ENCODE measurements around the gene ASTN1.

Gene ASTN1

DNA sequence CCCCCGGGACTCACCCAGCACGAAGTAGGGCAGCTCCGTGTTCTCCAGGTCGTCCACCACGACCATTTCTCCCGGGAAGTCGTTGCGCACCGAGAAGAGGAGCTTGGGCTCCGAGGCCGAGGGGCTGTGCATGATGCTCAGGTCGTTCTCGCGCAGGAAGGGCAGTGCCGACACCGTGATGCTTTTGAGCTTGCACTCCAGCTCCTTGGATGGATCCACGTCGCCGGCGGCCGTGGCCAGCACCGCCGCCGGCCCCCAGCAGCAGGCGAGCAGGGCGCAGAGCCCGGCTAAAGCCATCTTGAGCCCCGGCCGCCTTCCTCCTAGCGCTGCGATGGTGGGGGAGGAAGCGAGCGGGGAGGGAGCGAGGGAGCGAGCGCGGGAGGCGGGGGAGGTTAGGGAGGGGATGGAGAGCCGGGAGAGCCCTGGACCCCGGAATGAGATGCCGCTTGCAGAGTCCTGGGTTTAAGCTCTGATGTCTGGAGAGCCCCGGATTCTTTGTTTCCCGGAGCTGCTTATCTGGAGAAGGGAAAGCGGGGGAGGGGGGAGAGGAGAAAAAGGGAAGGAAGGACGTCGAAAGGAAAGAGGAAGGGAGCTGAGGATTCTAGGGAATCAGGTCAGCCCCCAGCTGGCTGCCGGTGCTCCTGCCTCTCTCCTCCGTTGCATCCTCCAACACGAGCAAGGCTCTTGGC, at the start of gene ASTN1:
ASTN1 (minus strand) TSS at position 333 of the 689 bp plus-strand sequence; CDS start at position 297, 36 bp downstream.
- no peak for DNase-seq

DNA sequence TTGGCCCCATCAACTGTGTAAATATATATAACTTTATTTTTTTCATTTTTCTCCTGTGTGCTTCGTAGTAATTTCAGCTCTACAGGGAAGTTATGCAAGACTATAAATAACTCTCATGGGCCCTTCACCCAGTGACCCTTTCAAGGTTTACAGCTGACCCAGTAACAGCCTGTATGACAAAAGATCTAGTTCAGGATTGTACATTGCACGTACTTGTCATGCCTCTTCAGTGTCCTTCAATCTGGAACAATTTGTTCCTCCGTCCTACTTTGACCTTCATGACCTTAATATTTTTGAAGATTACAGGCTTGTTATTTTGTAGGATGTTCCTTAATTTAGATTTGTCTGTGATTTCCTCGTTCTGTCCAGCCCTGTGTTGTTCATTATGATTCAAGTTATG, 46.7 kb upstream of the ASTN1 start:
- no peak for DNase-seq

DNA sequence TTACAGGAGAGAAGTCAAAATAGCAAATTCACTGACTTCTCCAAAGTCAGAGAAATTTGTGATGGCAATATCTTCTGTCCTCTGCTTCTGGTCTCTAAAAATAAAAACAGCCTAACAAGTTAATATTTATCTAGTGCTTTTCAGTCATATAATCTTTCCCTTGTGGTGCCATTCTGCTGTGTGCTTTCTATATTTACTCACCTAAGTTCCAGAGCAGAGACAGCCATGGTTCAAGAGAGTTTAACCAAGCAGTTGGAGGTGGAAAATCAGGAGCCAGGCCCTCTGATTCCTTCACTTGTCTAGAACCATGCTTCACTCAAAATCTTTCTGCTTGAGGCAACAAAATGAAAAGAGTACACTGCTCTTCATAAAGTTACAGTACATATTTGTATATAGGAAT, 45.6 kb upstream of the ASTN1 start:
- no peak for DNase-seq

DNA sequence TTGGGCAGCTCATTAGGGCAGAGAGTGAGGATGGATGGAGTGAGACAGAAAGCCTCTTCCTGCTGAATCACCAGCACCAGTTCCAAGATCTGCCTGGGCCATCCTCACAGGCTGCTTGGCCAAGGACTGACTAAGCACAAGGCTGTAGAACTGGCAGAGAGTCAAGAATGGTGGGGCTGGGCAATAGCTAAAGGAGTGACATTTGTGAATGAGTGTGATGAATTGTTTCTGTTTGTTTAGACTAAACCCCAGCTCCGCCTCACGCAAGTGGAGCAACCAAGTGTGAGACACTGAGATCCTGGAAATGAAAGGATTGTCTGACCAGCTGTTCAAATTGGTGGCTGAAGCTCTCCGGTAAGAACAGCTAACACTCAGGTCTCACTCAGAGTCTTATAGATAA, 44.8 kb upstream of the ASTN1 start:
- peak; percentile 100 for DNase-seq

DNA sequence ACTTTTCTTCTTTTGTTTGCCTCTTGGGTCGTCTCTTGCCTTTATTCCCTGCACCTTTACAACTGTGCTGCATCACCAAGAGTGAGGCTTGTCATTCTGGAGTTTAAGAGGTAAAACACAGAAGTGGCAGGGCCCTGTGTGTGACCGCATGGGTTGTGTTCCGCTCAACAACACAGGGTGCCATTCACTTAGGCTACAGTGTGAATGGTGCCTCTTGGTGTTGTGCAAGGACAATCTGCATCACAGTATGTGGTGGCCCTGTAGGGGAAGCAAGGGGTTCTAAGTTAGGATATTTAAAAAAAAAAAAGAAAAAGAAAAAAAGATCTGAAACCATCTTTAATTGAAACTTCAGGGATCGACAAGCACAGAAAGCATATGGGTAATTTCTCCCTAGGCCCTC, 44.4 kb upstream of the ASTN1 start:
- no peak for DNase-seq

DNA sequence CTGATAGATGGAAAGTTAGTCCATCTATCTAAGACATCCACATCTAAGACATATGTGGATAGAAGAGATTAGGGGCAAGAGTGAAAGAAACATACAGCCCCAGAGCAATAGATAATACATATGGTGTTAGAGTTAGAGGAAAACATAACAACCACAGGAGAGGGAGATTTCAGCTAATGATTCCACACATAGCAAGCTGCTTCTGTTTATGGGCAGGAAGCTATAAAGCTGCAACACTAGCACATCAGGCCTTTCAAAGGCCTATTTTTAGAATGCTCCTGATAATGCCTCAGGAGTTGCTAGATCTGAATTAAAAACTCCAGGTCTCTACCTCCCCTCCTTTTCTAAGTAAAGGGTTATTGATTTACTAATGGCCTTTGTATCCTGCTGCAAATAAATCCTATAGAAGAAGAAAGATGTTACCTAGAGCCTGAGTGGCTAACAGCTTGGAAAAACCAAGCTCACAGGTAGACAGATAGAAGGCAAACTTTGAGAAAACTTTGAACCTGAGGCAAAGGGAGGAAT, 42.4 kb upstream of the ASTN1 start:
- DNase-seq: peak; percentile 44

DNA sequence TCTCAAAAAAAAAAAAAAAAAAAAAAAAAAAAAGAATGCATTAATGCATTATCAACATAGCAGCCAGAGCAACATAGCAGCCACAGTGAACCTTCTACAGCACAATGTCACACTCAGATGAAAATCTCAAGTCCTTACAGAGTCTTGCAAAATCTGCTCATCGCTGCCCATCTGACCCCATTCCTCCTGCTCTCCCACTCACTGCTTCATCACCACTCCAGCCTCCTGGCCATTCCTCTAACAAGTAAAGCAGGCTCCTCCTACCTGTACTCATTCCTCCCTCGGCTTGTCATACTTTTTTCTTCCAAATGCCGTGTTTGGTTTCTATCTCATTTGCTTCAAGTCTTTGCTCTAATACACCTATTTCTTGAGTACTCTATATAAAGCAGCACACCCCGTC, 35.8 kb upstream of the ASTN1 start:
- no peak for DNase-seq

DNA sequence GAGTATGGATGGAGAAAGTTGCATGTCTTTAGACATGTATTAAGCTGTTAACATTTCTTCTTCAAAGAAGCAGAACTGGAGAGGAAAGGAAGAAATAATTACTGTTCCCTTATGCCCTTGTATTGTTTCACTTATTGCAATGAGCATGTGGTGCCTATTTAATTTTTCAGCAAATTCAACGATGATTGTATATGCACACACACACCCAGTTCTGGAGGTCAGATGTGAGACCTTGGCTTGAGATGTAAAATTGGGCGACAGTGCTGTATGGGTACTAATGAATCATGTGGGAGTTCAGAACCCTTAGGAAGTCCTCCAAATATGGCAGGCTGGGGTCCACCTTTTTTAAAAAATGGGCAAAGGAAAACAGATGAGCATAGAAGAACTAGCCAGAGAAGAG, 33.7 kb upstream of the ASTN1 start:
- DNase-seq: no peak

DNA sequence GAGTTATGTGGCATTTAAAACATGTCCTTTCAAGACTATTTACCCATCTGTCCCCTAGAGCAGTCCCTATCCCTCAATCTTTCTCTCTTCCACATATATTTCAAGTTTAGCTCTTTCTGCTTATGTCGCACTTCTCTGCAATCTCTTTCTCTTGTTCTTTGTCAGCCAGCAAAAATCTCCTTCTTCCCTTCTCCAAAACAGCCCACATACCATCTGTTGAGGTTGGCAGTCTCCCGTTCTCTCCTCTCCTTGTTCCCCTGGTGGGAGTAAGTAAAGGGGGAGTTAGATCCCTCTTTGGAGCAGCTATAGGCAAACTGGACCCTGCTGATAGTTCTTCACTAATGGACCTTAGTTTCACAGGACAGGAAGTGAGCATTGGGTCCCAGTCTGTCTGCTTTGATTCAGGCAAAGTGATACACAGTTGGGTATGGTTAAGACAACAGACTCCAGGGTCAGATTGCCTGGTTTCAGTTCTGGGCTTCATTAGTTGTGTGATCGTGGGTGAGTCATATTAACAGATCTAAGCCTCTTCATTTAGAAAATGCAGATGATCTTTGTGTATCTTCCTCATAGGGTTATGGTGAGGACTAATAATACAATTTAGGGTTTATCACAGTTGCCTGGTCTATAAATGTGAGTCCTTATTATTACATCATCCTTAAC, 25.9 kb upstream of the ASTN1 start:
- no peak for DNase-seq

DNA sequence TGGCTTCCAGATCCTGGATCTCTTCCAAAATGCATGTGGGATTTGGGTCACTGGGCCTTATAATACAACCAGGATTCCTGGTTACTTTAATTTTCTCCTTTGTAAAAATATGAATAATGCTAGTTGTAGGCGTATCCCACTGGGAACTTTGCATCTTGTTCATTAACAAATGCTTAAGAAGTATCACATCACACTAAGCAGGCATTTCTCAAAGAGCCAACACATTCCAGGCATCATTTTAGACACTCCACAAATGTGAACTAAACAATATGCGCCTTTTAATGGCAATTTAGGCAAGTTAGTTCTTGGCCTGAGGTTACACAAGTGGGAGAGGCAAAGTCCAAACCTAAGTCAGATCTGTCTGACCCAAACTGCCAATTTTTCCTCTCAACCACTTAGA, 22.1 kb upstream of the ASTN1 start:
- no peak for DNase-seq

DNA sequence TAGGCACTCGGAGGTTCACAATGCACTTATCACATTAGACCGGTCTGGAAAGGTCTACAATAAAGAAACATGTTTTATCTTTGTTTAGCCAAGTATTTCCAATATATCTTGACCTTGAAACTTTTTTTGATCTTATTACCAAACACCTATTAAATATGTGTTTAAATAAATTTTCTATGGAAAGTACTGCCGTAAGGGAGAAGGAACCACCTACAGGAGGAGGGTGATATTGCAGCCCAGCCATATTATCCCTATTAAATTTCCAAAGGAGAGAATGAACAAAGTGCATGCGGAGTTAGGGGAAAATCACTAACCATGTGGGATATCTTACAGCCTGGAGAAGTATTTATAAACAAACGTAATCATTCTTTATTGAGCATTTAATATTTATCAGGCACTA, 20.7 kb upstream of the ASTN1 start:
- no peak for DNase-seq

DNA sequence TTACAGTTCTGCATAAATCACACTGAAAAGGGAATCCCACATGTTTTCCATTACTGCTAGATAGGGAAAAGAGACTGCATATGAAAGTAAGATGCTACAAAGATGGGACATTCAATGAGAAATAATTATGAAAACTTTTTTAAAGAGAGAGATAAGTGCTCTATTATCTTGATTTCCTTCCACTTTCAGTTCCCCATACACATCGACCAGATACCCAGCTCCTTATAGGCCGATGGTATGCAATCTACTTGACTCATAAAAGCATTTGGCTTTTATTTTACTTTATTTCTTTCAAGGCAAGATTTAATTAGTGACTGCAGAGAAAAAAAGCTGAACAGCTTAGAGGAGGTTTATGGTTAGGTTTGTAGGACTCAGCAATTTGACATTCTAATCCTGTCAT, 19.3 kb upstream of the ASTN1 start:
- DNase-seq: no peak

DNA sequence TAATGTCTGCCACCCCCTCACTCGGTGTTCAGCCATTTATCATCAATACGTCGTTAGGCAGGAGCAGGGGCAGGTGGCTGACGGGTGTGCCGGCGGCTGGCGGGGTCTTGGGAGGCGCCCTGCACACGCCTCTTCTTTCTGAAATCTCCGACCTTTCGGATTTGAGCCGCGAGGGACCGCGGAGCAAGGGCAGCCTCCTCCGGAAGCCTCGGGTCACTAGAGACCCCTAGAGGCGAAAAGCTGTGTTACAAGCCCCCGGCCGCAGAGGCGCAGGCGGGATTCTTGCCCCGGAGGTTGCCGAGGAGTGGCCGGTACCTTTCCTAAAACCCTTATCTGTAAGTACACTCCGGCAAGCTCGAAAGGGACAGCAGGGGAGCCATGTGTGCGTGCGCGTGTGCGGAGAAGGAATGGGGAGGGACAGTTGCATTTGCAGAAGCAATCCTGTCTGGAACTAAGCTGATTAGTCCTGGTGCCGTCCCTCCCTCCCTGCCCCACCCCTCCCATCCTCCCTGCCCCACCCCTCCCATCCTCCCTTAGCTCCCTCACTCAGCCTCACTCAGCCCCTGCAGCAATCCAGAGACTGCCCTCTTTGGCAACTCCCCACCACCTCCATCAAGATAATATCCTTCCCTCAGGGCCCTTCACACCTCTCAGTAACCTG, 17.2 kb upstream of the ASTN1 start:
- DNase-seq: peak; percentile 43

DNA sequence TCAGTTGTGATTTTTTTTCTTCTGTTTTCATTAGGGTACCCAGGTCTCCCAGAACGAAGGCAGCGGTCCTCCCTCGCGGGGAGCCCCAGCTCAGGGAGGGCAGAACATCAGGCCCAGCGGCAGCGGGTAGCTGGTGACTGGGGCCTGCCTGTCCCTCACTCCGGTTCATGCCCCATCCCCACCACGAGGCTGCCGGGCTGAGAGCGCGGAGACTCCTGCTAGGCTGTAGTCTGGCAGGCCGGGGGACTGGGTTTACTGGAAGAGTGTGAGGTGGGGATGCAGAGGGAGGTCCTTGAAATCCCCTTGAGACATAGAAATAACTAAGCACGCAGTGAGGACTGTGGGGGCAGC, 16.7 kb upstream of the ASTN1 start:
- no peak for DNase-seq

DNA sequence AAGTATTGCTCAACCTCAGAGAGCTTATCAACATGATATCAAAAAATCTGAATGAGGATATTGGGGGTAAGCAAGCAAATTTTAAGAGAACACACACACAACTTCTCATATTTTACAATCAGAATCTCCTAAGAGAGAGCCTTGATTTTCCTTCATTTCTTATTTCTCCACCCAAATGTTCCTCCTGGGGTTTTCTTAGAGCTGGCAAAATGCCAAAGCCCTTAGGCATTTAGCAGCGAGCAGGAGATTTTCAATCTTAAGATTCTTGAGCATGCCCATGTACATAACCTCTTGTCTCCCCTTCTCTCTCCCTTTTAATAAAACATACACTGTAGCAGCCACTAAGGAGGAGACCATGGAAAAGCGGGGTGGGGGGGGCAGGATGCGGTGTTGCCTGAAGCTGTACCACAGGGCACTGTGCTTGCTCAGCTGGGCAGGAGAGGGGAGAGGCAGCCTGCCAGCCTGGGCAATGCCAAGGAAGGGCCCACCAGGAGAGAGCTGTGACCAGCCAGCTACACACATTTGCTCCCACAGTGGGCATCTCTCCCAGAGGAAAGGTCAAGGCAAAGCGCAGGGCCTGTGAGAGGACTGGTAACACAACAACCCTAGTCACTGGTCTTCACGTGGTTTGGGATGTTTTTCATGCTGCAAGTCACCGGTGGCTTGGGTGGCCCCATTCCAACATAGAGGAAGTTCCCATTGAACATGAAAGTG, 10.6 kb upstream of the ASTN1 start:
- no peak for DNase-seq

DNA sequence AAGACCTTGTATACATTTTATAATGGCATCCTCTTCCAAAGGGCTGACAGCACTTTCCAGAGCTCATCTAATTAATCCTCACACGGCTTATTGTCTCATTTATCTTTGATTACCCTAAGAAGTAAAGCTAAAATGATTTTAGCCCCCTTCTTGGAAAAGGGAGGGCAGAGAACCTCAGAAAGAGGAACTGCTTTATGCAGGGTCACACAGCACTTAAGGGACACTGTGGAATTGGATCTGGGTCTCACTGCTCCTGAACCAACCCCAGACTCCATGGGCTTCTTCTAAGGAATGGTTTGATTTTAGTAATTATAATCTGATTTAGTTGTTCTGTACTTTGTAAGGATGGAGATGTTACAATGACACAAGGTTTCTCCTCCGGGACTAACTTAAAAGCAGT, 9.5 kb upstream of the ASTN1 start:
- DNase-seq: no peak

DNA sequence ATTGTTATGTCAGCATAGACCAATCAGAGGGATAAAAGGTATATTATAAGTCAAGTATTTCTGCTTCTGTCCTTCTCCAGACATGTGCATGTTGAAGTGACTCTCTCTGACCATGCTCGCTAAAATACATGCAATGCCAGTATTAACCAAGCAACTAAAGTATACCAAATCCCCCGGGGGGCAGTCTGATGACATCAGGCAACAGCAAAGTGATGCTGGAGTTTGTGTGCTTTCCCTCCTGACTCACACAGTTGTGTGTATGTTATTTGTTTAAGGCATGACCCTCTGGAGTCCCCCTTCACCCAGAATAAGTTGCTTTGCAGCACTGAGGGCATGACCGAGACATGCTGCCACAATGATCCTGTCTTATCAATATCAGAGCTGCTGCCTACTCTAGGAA, 8.4 kb upstream of the ASTN1 start:
- DNase-seq: no peak

DNA sequence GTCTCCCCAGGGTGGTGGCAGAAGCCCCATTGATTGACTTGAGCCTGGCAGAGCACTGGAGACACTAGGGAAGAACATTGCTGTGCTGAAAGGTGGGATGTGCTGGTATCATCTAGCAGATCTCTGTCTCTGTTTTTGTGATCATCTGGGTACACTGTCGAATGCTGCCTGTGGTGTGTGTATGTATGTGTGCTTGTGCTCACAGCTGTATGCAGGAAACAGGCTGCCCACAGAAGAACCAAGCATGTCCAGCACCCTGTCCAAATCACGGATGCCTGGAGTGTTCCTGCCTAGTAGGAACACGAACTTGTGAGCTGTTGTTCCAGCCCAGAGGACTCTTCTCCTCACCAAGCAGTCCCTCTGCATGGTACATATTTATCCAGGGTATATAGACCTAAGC, 7.8 kb upstream of the ASTN1 start:
- no peak for DNase-seq

DNA sequence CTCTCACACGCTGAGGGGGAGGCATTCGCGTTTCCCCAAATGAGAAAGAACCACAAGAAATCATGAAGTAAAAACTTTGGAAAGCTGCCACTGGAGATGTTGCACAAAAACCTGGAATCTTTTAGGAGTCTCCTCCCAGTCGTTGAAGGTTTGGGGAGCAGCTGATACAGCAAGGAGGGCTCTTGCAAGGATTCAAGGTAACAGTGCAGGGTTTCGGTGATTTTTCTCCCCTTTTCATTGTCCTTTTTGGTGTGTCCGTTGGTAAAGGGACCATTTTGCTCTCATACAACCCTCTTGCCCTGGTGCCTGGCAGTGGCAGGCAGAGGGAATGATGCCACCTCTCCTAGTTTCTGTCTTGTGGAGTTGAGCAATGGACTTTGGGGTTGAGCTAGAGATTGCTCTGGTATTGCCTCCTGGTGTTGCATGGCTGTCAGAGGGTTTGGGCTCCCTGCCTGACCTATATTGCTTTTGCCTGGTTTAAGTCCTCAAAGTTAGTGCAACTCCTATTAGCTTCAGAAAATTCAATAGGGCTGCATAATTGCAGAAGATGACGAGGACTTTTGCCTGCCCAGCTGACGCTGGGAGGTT, 7.1 kb upstream of the ASTN1 start:
- no peak for DNase-seq

DNA sequence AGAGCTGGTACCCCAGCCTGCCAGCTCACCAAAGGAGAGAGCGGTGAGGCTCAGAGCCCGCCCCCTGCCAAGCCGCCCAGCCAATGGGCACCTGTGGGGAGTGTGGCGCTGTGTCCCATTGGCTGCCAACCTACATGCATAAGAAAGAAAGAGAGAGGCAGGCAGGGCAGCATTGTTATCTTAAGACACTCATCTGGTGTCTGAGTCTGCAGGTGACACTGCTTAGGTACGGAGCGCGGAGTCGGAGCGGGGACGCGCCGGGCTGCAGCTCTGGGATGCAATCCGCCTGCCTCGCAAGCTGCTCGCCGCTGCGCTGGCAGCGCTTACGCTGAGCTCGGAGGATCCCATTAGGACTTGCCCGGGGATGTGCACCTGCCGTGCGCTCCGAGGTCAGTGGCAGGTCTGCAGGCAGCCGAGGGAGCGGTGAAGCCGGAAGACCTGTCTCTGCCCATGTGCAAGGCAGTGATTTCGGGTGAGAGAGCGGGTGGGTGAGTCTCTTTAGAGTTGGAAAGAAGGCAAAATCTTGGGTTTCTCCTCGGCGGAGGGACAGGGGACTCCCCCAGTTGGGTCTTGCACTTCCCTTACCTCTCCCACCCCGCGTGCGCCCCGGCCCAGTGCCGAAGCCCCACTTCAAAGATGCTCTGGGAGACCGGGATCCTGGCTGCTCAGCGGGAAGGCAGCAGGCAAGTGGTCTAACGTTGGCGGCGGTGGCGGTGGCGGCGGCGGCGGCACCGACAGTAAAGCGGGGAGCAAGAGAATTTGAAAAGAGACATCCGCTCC, 6.4 kb upstream of the ASTN1 start, which contains the start of gene BRINP2:
BRINP2 (plus strand) TSS at position 203 of the 780 bp plus-strand sequence. CDS start 58,919 bp downstream, outside the sequence.
- DNase-seq: no peak

DNA sequence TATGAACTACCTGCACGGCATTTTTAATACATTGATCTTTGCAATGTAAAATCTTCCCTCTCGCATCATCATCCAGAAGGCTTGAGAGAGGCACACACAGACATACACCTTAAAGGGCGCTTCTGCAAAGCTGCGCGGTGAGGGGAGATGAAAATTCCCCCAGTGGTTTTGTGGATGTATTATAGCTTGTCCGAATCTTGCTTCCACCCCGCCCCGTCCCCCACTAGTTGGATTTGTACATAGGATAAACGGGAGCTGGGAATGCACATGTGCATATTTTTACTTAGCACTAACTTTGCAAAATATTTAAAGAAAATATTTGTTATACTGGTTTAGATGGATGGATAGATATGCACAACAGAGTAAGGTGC, 542 bp upstream of the ASTN1 start:
- DNase-seq: no peak

DNA sequence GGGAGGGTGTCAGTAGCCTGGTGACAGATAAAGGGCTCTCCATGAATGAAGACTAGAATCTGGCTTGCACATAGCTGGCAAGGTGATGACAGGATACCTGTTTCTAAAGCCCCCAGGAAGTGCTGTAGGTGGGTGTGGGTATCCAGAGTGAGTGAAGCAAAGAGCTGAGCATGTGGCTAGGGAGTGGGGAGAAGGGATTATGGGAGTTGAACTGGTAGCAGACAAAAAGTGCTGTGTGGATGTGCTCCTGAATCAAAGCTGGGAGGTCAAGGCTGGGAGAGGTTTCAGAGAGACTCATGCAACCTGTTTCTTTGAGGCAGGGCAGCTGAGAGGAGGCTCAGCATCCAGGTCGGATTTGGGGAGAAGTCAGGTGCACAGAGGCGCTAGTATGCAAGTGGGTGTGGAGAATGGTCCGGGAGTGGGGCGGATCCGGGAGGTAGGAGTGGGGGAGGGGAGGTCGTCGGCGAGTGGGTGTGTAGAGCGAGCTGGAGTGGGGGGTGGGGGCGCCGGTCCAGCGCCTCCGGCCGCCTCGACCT, 600 bp downstream of the ASTN1 start:
- DNase-seq: no peak
